ENCODE measurements around the gene TMEM170B. TPM values are rescaled to one million over a fixed set of nuclear protein-coding genes. Genes with fewer than 3 reads are reported as not detected.

Gene TMEM170B
- total and polyA plus RNA-seq, 9 donors: 2.1 to 5.9 (median 5.3) TPM

- H3K4me3 ChIP-seq: no peak overlapping the region
- no peaks in the 10 kb centered on the region for H3K36me3 ChIP-seq
- no peak for DNase-seq
- H3K9me3 ChIP-seq: no peaks in the 10 kb centered on the region
- intact Hi-C loops (cut with DNase I): no loop called here
- WGBS, 3 donors: 80 to 90% (median 84%) methylated on average over 10 of the region's 10 CpGs
- H3K27ac ChIP-seq: no peak overlapping the region
- TF ChIP-seq EP300 (IDR thresholded peaks at IDR 0.05) (no peak), CTCF (IDR thresholded peaks at IDR 0.05) (no peak), POLR2A (IDR thresholded peaks at IDR 0.05) (no peak)
- H3K27me3 ChIP-seq: no peaks in the 10 kb centered on the region
- peaks cover 5% of the 10 kb centered on the region for H3K4me1 ChIP-seq (ENCODE audit: insufficient read depth)
Observed at GRCh38 chr6:11614534-11615213, 77.1 kb downstream of the TMEM170B start.

- DNase-seq: no peak
- no peak for TF ChIP-seq EP300 (IDR thresholded peaks at IDR 0.05)
- no peak for TF ChIP-seq CTCF (IDR thresholded peaks at IDR 0.05)
- no peak for TF ChIP-seq POLR2A (IDR thresholded peaks at IDR 0.05)
- Histone ChIP-seq H3K4me3 (no peak overlapping the region), H3K27me3 (no peaks in the 10 kb centered on the region), H3K4me1 (ENCODE audit: insufficient read depth) (peaks cover 2% of the 10 kb centered on the region), H3K9me3 (no peaks in the 10 kb centered on the region), H3K36me3 (no peaks in the 10 kb centered on the region), H3K27ac (no peak overlapping the region)
- intact Hi-C loops (cut with DNase I): no loop called here
- WGBS, 3 donors: 78 to 97% (median 94%) methylated on average over 5 of the region's 5 CpGs
Observed at GRCh38 chr6:11615214-11615602, 77.7 kb downstream of the TMEM170B start.

- no peak overlapping the region for H3K4me3 ChIP-seq
- no peaks in the 10 kb centered on the region for H3K9me3 ChIP-seq
- no peaks in the 10 kb centered on the region for H3K4me1 ChIP-seq (ENCODE audit: insufficient read depth)
- DNase-seq: no peak
- no peak overlapping the region for H3K27ac ChIP-seq
- no peaks in the 10 kb centered on the region for H3K36me3 ChIP-seq
- WGBS, 3 donors: 62 to 71% (median 65%) methylated on average over 5 of the region's 5 CpGs
- intact Hi-C loops (cut with DNase I): no loop called here
- TF ChIP-seq POLR2A (IDR thresholded peaks at IDR 0.05) (no peak), CTCF (IDR thresholded peaks at IDR 0.05) (no peak), EP300 (IDR thresholded peaks at IDR 0.05) (no peak)
- H3K27me3 ChIP-seq: no peaks in the 10 kb centered on the region
Observed at GRCh38 chr6:11616200-11616611, 78.7 kb downstream of the TMEM170B start.

- DNase-seq: no peak
- no peak overlapping the region for H3K27ac ChIP-seq
- H3K27me3 ChIP-seq: no peaks in the 10 kb centered on the region
- intact Hi-C loops (cut with DNase I): no loop called here
- H3K4me3 ChIP-seq: no peak overlapping the region
- no peaks in the 10 kb centered on the region for H3K36me3 ChIP-seq
- H3K4me1 ChIP-seq (ENCODE audit: insufficient read depth): no peaks in the 10 kb centered on the region
- no peaks in the 10 kb centered on the region for H3K9me3 ChIP-seq
- 37 to 59% (median 53%) methylated on average over 4 of the region's 4 CpGs for WGBS, 3 donors
- no peak for TF ChIP-seq EP300 (IDR thresholded peaks at IDR 0.05)
- no peak for TF ChIP-seq POLR2A (IDR thresholded peaks at IDR 0.05)
- TF ChIP-seq CTCF (IDR thresholded peaks at IDR 0.05): no peak
Observed at GRCh38 chr6:11618533-11618932, 81.0 kb downstream of the TMEM170B start.
